NK-92 treated with Interleukin-12 subunit alpha and Interleukin-12 subunit beta, amount 100 ng/mL, for 24 hours (cell line): ENCODE measurements around the gene DPH5.
"Not testable (repeated sequence)": the region's sequence is repeated elsewhere in the genome, so short reads cannot be mapped to it uniquely, and the experiment has no call there.

Source experiments
- DNase-seq: peaks from one replicate; lab custom pipeline; 2025; lab: John Stamatoyannopoulos, UW

Gene DPH5

GRCh38 chr1:101025657-101026429 is at the start of gene DPH5:
Gene DPH5, minus strand, starts transcription at chr1:101025784. Its CDS starts 341 bp downstream, at chr1:101025443.
- DNase-seq = peak; percentile 84

GRCh38 chr1:101073836-101074235 is 48.3 kb upstream of the DPH5 start:
- no peak for DNase-seq

- no peak for DNase-seq
Measured at GRCh38 chr1:101071470-101071891, 45.9 kb upstream of the DPH5 start.

GRCh38 chr1:101069158-101069557 is 43.6 kb upstream of the DPH5 start:
- no peak for DNase-seq

- DNase-seq = not testable (repeated sequence)
Measured at GRCh38 chr1:101066937-101067335, 41.4 kb upstream of the DPH5 start.

- DNase-seq = no peak
Measured at GRCh38 chr1:101066260-101066936, 40.8 kb upstream of the DPH5 start.

- no peak for DNase-seq
Measured at GRCh38 chr1:101065575-101065974, 40.0 kb upstream of the DPH5 start.

- no peak for DNase-seq
Measured at GRCh38 chr1:101064697-101065096, 39.1 kb upstream of the DPH5 start.

GRCh38 chr1:101060992-101061391 is 35.4 kb upstream of the DPH5 start:
- no peak for DNase-seq

- DNase-seq = no peak
Measured at GRCh38 chr1:101059945-101060542, 34.5 kb upstream of the DPH5 start.

GRCh38 chr1:101055623-101056022 is 30.0 kb upstream of the DPH5 start:
- DNase-seq = no peak

- no peak for DNase-seq
Measured at GRCh38 chr1:101051688-101052638, 26.4 kb upstream of the DPH5 start.

GRCh38 chr1:101050869-101051268 is 25.3 kb upstream of the DPH5 start:
- DNase-seq = no peak

GRCh38 chr1:101044749-101045148 is 19.2 kb upstream of the DPH5 start:
- DNase-seq = no peak

- DNase-seq = no peak
Measured at GRCh38 chr1:101044259-101044658, 18.7 kb upstream of the DPH5 start.

GRCh38 chr1:101043776-101044175 is 18.2 kb upstream of the DPH5 start:
- DNase-seq = no peak

- DNase-seq = no peak
Measured at GRCh38 chr1:101041300-101041699, 15.7 kb upstream of the DPH5 start.

GRCh38 chr1:101040666-101041065 is 15.1 kb upstream of the DPH5 start:
- DNase-seq = no peak

- no peak for DNase-seq
Measured at GRCh38 chr1:101039245-101039644, 13.7 kb upstream of the DPH5 start.

- DNase-seq = no peak
Measured at GRCh38 chr1:101037316-101037715, 11.7 kb upstream of the DPH5 start.

- DNase-seq = no peak
Measured at GRCh38 chr1:101033017-101033416, 7.4 kb upstream of the DPH5 start.

GRCh38 chr1:101032129-101032528 is 6.5 kb upstream of the DPH5 start:
- DNase-seq = not testable (repeated sequence)
